ENCODE measurements around the gene GRK4.

The GRK4 gene

DNA sequence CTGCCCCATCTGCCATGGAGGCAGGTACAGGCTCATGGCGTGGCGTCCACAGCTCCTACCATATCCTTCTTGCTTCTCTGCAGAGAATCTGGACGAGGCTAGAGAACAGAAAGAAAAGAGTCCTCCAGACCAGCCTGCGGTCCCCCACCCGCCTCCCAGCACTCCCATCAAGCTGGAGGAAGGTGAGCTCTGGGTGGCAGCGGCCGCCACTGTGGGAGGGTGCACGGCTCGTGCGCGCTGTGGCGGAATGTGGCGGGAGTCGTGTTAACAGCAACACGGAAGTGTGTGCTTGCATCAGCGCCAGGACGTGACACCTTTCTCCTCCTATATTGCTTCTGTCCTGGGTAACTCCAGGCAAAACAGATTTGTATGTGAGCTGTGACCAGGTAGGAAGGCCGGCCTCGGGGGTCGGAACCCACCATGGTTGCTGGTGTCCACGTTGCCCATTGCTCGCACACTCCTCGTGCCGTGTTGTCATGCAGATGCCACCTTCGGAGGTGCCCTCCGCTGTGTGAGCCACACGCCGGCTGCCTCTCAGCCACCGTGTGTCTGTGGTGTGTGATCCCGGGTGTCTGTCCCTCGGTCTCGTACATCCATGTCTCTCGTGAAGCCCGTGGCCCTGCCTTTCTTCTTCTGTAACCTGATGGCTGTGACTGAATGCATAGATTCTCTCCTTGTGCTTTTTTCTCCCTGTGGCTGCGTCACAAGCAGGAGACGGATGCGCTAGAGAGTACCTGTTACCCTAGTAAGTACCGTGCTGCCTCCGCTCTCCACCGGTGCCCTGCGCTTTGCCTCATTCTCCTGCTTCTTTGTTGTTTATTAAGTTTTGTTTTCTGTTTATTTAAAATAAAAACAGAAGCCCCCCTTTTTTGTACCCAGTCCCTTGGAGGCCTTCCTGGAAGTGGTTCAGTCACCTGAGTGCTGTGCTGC, 37.2 kb upstream of the GRK4 start:
- Histone ChIP-seq H3K36me3 (replicated peaks) (peaks cover 53% of the 10 kb centered on the region), H3K4me3 (ENCODE audit: low read depth, low read length) (no peak overlapping the region), H3K27ac (no peak overlapping the region), H3K27me3 (replicated peaks) (no peaks in the 10 kb centered on the region)
- DNase-seq = no peak
- TF ChIP-seq, protein P1, sequence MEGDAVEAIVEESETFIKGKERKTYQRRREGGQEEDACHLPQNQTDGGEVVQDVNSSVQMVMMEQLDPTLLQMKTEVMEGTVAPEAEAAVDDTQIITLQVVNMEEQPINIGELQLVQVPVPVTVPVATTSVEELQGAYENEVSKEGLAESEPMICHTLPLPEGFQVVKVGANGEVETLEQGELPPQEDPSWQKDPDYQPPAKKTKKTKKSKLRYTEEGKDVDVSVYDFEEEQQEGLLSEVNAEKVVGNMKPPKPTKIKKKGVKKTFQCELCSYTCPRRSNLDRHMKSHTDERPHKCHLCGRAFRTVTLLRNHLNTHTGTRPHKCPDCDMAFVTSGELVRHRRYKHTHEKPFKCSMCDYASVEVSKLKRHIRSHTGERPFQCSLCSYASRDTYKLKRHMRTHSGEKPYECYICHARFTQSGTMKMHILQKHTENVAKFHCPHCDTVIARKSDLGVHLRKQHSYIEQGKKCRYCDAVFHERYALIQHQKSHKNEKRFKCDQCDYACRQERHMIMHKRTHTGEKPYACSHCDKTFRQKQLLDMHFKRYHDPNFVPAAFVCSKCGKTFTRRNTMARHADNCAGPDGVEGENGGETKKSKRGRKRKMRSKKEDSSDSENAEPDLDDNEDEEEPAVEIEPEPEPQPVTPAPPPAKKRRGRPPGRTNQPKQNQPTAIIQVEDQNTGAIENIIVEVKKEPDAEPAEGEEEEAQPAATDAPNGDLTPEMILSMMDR (IDR thresholded peaks at IDR 0.05; ENCODE audit: low read depth, low read length, missing control alignments) = no peak
- in situ Hi-C loops (cut with HindIII; ENCODE audit: low pct_ligation_motif_present, low sequenced_read_pairs) = no loop called here

DNA sequence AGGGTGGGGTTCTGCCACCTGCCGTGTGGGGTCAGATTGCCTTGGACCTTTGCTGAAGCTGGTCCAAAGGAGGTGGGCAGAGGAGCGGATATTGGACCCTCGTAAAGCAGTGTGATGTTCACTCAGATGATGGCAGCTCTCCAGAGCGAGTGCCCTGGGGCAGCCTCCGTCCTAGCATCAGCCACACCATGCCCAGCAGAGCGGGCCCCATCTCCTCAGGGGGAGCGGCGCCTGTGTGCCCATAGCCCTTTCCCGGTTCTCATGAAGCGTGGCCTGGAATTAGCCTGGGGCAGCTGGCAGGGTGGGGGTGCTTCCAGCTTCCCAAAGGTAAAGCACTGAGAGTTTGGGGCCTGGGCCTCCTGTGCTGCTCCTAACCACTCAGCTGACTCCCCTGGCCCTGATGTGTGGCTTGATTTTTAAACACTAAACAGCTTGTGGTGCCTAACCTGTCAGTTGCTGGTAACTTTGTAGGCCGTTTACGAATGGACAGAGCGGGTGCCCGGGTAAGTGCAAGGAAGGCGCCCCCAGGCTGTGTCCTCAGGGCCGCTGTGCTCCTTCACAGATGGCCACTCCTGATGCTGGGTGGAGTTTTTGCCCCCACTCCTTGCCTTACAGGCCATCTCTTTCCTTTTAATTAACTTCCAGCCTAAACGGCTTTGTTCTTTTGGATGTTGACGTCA, 36.2 kb upstream of the GRK4 start:
- Histone ChIP-seq H3K27me3 (replicated peaks) (no peaks in the 10 kb centered on the region), H3K27ac (no peak overlapping the region), H3K36me3 (replicated peaks) (peaks cover 62% of the 10 kb centered on the region), H3K4me3 (ENCODE audit: low read depth, low read length) (no peak overlapping the region)
- no peak for DNase-seq
- TF ChIP-seq, protein P1 (IDR thresholded peaks at IDR 0.05; ENCODE audit: low read depth, low read length, missing control alignments) = no peak
- in situ Hi-C loops (cut with HindIII; ENCODE audit: low pct_ligation_motif_present, low sequenced_read_pairs) = no loop called here

GRCh38 chr4:2927696-2928075, 35.7 kb upstream of the GRK4 start:
- in situ Hi-C loops (cut with HindIII; ENCODE audit: low pct_ligation_motif_present, low sequenced_read_pairs) = no loop called here
- peaks cover 64% of the 10 kb centered on the region for H3K36me3 ChIP-seq (replicated peaks)

DNA sequence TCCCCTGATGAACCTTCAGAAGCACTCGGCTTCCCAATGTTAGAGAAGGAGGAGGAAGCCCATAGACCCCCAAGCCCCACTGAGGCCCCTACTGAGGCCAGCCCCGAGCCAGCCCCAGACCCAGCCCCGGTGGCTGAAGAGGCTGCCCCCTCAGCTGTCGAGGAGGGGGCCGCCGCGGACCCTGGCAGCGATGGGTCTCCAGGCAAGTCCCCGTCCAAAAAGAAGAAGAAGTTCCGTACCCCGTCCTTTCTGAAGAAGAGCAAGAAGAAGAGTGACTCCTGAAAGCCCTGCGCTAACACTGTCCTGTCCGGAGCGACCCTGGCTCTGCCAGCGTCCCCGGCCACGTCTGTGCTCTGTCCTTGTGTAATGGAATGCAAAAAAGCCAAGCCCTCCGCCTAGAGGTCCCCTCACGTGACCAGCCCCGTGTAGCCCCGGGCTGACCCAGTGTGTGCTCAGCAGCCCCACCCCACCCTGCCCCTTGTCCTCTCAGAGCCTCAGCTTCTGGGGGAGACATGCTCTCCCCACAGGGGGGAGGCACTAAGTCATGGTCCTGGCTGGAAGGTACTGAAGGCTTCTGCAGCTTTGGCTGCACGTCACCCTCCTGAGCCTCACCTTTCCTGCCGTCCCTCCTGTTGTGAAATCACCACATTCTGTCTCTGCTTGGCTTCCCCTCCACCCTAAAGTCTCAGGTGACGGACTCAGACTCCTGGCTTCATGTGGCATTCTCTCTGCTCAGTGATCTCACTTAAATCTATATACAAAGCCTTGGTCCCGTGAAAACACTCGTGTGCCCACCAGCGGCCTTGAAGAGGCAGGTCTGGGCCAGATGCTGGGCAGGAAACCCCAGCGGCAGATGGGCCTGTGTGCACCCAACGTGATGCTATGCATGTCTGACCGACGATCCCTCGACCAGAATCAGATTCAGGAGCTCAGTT, 34.9 kb upstream of the GRK4 start:
- H3K4me3 ChIP-seq (ENCODE audit: low read depth, low read length) = no peak overlapping the region
- no peak for DNase-seq
- TF ChIP-seq, protein P1 (IDR thresholded peaks at IDR 0.05; ENCODE audit: low read depth, low read length, missing control alignments) = no peak
- peaks cover 62% of the 10 kb centered on the region for H3K36me3 ChIP-seq (replicated peaks)
- H3K27me3 ChIP-seq (replicated peaks) = no peaks in the 10 kb centered on the region
- in situ Hi-C loops (cut with HindIII; ENCODE audit: low pct_ligation_motif_present, low sequenced_read_pairs) = no loop called here
- no peak overlapping the region for H3K27ac ChIP-seq

More at GRCh38 chr4:2927696-2928075, 35.7 kb upstream of the GRK4 start:
- H3K4me3 ChIP-seq (ENCODE audit: low read depth, low read length) = no peak overlapping the region
- H3K27me3 ChIP-seq (replicated peaks) = no peaks in the 10 kb centered on the region
- no peak overlapping the region for H3K27ac ChIP-seq
- DNase-seq = no peak
- TF ChIP-seq, protein P1 (IDR thresholded peaks at IDR 0.05; ENCODE audit: low read depth, low read length, missing control alignments) = no peak

DNA sequence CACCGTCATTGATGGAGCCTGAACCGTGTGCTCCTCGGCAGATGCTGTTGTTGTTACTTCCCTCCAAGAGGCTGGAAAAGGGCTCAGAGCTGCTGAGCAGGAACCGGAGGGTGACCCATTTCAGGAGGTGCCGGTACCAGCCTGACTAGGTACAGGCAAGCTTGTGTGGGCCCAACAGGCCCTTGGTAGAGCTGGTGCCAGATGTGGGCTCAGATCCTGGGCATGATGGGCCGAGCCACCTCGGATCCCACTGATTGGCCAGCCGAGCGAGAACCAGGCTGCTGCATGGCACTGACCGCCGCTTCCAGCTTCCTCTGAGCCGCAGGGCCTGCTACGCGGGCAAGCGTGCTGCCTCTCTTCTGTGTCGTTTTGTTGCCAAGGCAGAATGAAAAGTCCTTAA, 33.9 kb upstream of the GRK4 start:
- no peak for DNase-seq
- Histone ChIP-seq H3K4me3 (ENCODE audit: low read depth, low read length) (no peak overlapping the region), H3K27me3 (replicated peaks) (no peaks in the 10 kb centered on the region), H3K36me3 (replicated peaks) (peaks cover 58% of the 10 kb centered on the region), H3K27ac (no peak overlapping the region)
- in situ Hi-C loops (cut with HindIII; ENCODE audit: low pct_ligation_motif_present, low sequenced_read_pairs) = no loop called here
- TF ChIP-seq, protein P1 (IDR thresholded peaks at IDR 0.05; ENCODE audit: low read depth, low read length, missing control alignments) = no peak
